IMR-90 (cell line): ENCODE measurements around the gene RBFOX1. TPM values are rescaled to one million over a fixed set of nuclear protein-coding genes. Genes with fewer than 3 reads are reported as not detected.

Experiments
- ATAC-seq: fragments of 200-7000 bp; cut with Tn5 transposase; 2 replicates; pipeline ENCODE4 v1.9.1; 2020; ENCODE audit warnings: low read depth, mild to moderate bottlenecking, moderate library complexity
- BruUV-seq: library from RNA; stranded (reverse); fragments of 400-500 nt; replicated peaks from 2 replicates; lab custom pipeline; 2021; lab: Mats Ljungman, UMichigan
- CTCF ChIA-PET: fragments of 300-600 bp; formaldehyde crosslinking; extraction: SDS; loops from one replicate; lab custom pipeline; 2021; ENCODE audit warnings: antibody characterized with exemption; lab: Yijun Ruan, JAX
- POLR2A ChIA-PET: fragments of 300-600 bp; sonication (Branson Sonifier 250); formaldehyde crosslinking; loops from one replicate; lab custom pipeline; 2022; ENCODE audit warnings: antibody characterized with exemption; ENCODE audit not compliant: unreplicated experiment; lab: Charles Lee
- DNase-seq: peaks from one replicate; pipeline ENCODE4 v3.0.0; 2013
- H2AFZ ChIP-seq: replicated peaks from 2 replicates; pipeline ENCODE3; 2013; ENCODE audit warnings: low read length, mild to moderate bottlenecking; ENCODE audit not compliant: poor library complexity
- H2AK5ac ChIP-seq: 2 replicates; pipeline ENCODE4 v1.6.1; 2013; ENCODE audit warnings: low read depth, low read length, inconsistent platforms
- H2AK9ac ChIP-seq: replicated peaks from 2 replicates; pipeline ENCODE3; 2013; ENCODE audit warnings: mild to moderate bottlenecking, low read depth, low read length, moderate library complexity; ENCODE audit not compliant: poor library complexity
- H2BK120ac ChIP-seq: 2 replicates; pipeline ENCODE4 v1.6.1; 2013; ENCODE audit warnings: low read depth, low read length, inconsistent platforms
- H2BK15ac ChIP-seq: 3 replicates; pipeline ENCODE4 v1.6.1; 2013; ENCODE audit warnings: low read depth, low read length, inconsistent platforms
- H2BK20ac ChIP-seq: 2 replicates; pipeline ENCODE4 v1.6.1; 2013; ENCODE audit warnings: low read depth, mild to moderate bottlenecking, inconsistent platforms, low read length, moderate library complexity
- H2BK5ac ChIP-seq: 2 replicates; pipeline ENCODE4 v1.6.1; 2013; ENCODE audit warnings: mild to moderate bottlenecking, low read depth, low read length, inconsistent platforms; ENCODE audit not compliant: poor library complexity, severe bottlenecking
- H3K14ac ChIP-seq: replicated peaks from 2 replicates; pipeline ENCODE4 v1.6.1; 2013; ENCODE audit warnings: low read depth, low read length, inconsistent platforms
- H3K18ac ChIP-seq: 2 replicates; pipeline ENCODE4 v1.6.1; 2013; ENCODE audit warnings: low read depth, low read length, control low read depth
- H3K23ac ChIP-seq: 2 replicates; pipeline ENCODE4 v1.6.1; 2013; ENCODE audit warnings: low read depth, low read length, inconsistent platforms
- H3K27ac ChIP-seq: 2 replicates; pipeline ENCODE4 v1.5.1; 2013; ENCODE audit warnings: mild to moderate bottlenecking, control low read depth, low read length; ENCODE audit not compliant: insufficient read depth
- H3K27me3 ChIP-seq: 2 replicates; pipeline ENCODE4 v1.6.1; 2013; ENCODE audit warnings: low read length; ENCODE audit not compliant: control insufficient read depth, insufficient read depth
- H3K36me3 ChIP-seq: 2 replicates; pipeline ENCODE4 v1.6.1; 2013; ENCODE audit warnings: low read length, mixed read lengths; ENCODE audit not compliant: control insufficient read depth, insufficient read depth
- H3K4ac ChIP-seq: 2 replicates; pipeline ENCODE4 v1.6.1; 2013; ENCODE audit warnings: low read depth, low read length, inconsistent platforms
- H3K4me1 ChIP-seq: 2 replicates; pipeline ENCODE4 v1.6.1; 2013; ENCODE audit warnings: low read length, mixed read lengths; ENCODE audit not compliant: control insufficient read depth, insufficient read depth
- H3K4me2 ChIP-seq: 2 replicates; pipeline ENCODE4 v1.6.1; 2013; ENCODE audit warnings: low read depth, mild to moderate bottlenecking, control low read depth, low read length, moderate library complexity
- H3K4me3 ChIP-seq: 2 replicates; pipeline ENCODE4 v1.5.1; 2013; ENCODE audit warnings: low read depth, mild to moderate bottlenecking, control low read depth, low read length, moderate library complexity; ENCODE audit not compliant: insufficient read depth
- H3K56ac ChIP-seq: 2 replicates; pipeline ENCODE4 v1.6.1; 2013; ENCODE audit warnings: low read length, inconsistent platforms; ENCODE audit not compliant: insufficient read depth; ENCODE audit errors: extremely low read depth
- H3K79me1 ChIP-seq, 2 experiments: 2 replicates each; pipeline ENCODE4 v1.6.1; 2013; ENCODE audit warnings: low read length in 2 of 2, inconsistent platforms in 1 of 2, low read depth in 1 of 2
- H3K9ac ChIP-seq: 2 replicates; pipeline ENCODE4 v1.6.1; 2013; ENCODE audit warnings: low read depth, low read length, control low read depth
- H3K9me1 ChIP-seq: 2 replicates; pipeline ENCODE4 v1.6.1; 2013; ENCODE audit warnings: low read length, inconsistent platforms; ENCODE audit not compliant: insufficient read depth
- H3K9me3 ChIP-seq: 2 replicates; pipeline ENCODE4 v1.6.1; 2013; ENCODE audit warnings: low read length; ENCODE audit not compliant: control insufficient read depth, insufficient read depth
- H4K20me1 ChIP-seq: 2 replicates; pipeline ENCODE4 v1.6.1; 2013; ENCODE audit warnings: low read length, inconsistent platforms; ENCODE audit not compliant: insufficient read depth
- H4K5ac ChIP-seq: 2 replicates; pipeline ENCODE4 v1.6.1; 2013; ENCODE audit warnings: mild to moderate bottlenecking, low read depth, low read length, control low read depth
- H4K8ac ChIP-seq, 2 experiments: 2 replicates each; pipeline ENCODE4 v1.6.1; 2013; ENCODE audit warnings: low read depth in 2 of 2, low read length in 2 of 2, control low read depth in 1 of 2, inconsistent platforms in 1 of 2
- H4K91ac ChIP-seq: 2 replicates; pipeline ENCODE4 v1.6.1; 2013; ENCODE audit warnings: low read depth, low read length, inconsistent platforms; ENCODE audit not compliant: insufficient read depth
- BHLHE40 ChIP-seq: fragments of 150-350 bp; IDR thresholded peaks from 2 replicates; pipeline ENCODE4 v1.6.1; 2016; ENCODE audit warnings: mild to moderate bottlenecking, low read depth, low read length
- CEBPB ChIP-seq: IDR thresholded peaks from 2 replicates; pipeline ENCODE4 v1.6.1; 2012; ENCODE audit warnings: low read depth, low read length, improper control_type of control experiment
- CHD1 ChIP-seq: IDR thresholded peaks from 2 replicates; pipeline ENCODE4 v1.6.1; 2012; ENCODE audit warnings: low read depth, low read length, improper control_type of control experiment
- CTCF ChIP-seq: conservative IDR thresholded peaks from 2 replicates; pipeline ENCODE4 v1.5.1; 2012; ENCODE audit warnings: mild to moderate bottlenecking, low read depth, low read length, improper control_type of control experiment
- ELK1 ChIP-seq: fragments of 150-350 bp; IDR thresholded peaks from 2 replicates; pipeline ENCODE4 v1.6.1; 2016; ENCODE audit warnings: low read depth, mild to moderate bottlenecking, low read length, moderate library complexity, borderline replicate concordance
- FOS ChIP-seq: fragments of 150-350 bp; IDR thresholded peaks from 2 replicates; pipeline ENCODE4 v1.6.1; 2016; ENCODE audit warnings: low read depth, low read length
- MAFK ChIP-seq: IDR thresholded peaks from 2 replicates; pipeline ENCODE4 v1.6.1; 2012; ENCODE audit warnings: low read depth, low read length, improper control_type of control experiment
- MAZ ChIP-seq: IDR thresholded peaks from 2 replicates; pipeline ENCODE4 v1.6.1; 2012; ENCODE audit warnings: low read depth, mild to moderate bottlenecking, low read length, improper control_type of control experiment, moderate library complexity, borderline replicate concordance
- MXI1 ChIP-seq: IDR thresholded peaks from 2 replicates; pipeline ENCODE4 v1.6.1; 2012; ENCODE audit warnings: low read depth, mild to moderate bottlenecking, low read length, moderate library complexity, borderline replicate concordance
- NFE2L2 ChIP-seq: fragments of 150-350 bp; IDR thresholded peaks from 2 replicates; pipeline ENCODE4 v1.6.1; 2016; ENCODE audit warnings: low read depth, mild to moderate bottlenecking, low read length
- POLR2A ChIP-seq: IDR thresholded peaks from 2 replicates; pipeline ENCODE4 v1.6.1; 2012; ENCODE audit warnings: mild to moderate bottlenecking, low read depth, low read length
- RAD21 ChIP-seq: IDR thresholded peaks from 2 replicates; pipeline ENCODE4 v1.6.1; 2012; ENCODE audit warnings: low read length, improper control_type of control experiment
- RCOR1 ChIP-seq: IDR thresholded peaks from 2 replicates; pipeline ENCODE4 v1.6.1; 2012; ENCODE audit warnings: mild to moderate bottlenecking, low read length, improper control_type of control experiment; ENCODE audit not compliant: insufficient replicate concordance
- RFX5 ChIP-seq: IDR thresholded peaks from 2 replicates; pipeline ENCODE4 v1.8.0; 2012; ENCODE audit warnings: low read depth, mild to moderate bottlenecking, low read length, moderate library complexity
- SMC3 ChIP-seq: fragments of 150-350 bp; IDR thresholded peaks from 2 replicates; pipeline ENCODE4 v1.6.1; 2016; ENCODE audit warnings: low read depth, mild to moderate bottlenecking, antibody characterized with exemption, low read length, moderate library complexity
- USF2 ChIP-seq: fragments of 150-350 bp; IDR thresholded peaks from 2 replicates; pipeline ENCODE4 v1.6.1; 2017; ENCODE audit warnings: mild to moderate bottlenecking, antibody characterized with exemption, low read length, low read depth
- WGBS, 2 experiments: methylation state at CpG; one replicate each; pipeline versions ENCODE4 v1.1.5 to v1.1.7; 2013; ENCODE audit warnings: missing lambda C conversion rate in 2 of 2; ENCODE audit not compliant: insufficient read length in 1 of 2; ENCODE audit errors: extremely low coverage in 2 of 2; 5-methylcytosine and 5-hydroxymethylcytosine counted together
- dilution Hi-C: fragments of 300-500 bp; cut with HindIII; formaldehyde crosslinking; loops from one replicate; pipeline ENCODE4 v1.14.3; 2018; ENCODE audit warnings: low sequenced_read_pairs; ENCODE audit not compliant: unreplicated experiment
- in situ Hi-C: fragments of 300-500 bp; cut with MboI; formaldehyde crosslinking; loops from 3 replicates; pipeline ENCODE4 v1.14.3; 2019; ENCODE audit warnings: low sequenced_read_pairs, inconsistent platforms, mixed read lengths
- intact Hi-C: fragments of 100-400 bp; cut with micrococcal nuclease; formaldehyde crosslinking; loops from 2 replicates; pipeline ENCODE4 v1.10.0; 2022
- polyA plus RNA-seq, 3 experiments: library from polyadenylated mRNA; depleted of rRNA; stranded (reverse); fragments of >200 nt; gene quantifications; 2 replicates each; pipeline ENCODE4 v1.2.3, GENCODE V29; 2012; ENCODE audit warnings: low replicate concordance in 1 of 3
- total RNA-seq: library from RNA; depleted of rRNA; stranded (reverse); fragments of >200 nt; gene quantifications from 2 replicates; pipeline ENCODE4 v1.2.3, GENCODE V29; 2012

RBFOX1 gene
- total and polyA plus RNA-seq, 2 of the 4 experiments (the other 2 are of a cell fraction), result not detected

- Histone ChIP-seq H3K9me1 (no peaks in the 10 kb centered on the region), H3K9ac (no peak overlapping the region), H3K36me3 (no peaks in the 10 kb centered on the region), H3K56ac (no peak overlapping the region), H3K14ac (no peak overlapping the region), H2BK5ac (no peak overlapping the region), H2BK20ac (no peak overlapping the region), H4K20me1 (no peaks in the 10 kb centered on the region), H4K5ac (no peak overlapping the region), H3K79me1 (no peaks in the 10 kb centered on the region), H3K4ac (no peak overlapping the region), H3K18ac (no peak overlapping the region), H2AFZ (no peak overlapping the region), H4K8ac (no peak overlapping the region), H3K27ac (no peak overlapping the region), H3K4me1 (no peaks in the 10 kb centered on the region), H3K4me3 (no peak overlapping the region), H3K23ac (no peak overlapping the region), H2BK120ac (no peak overlapping the region), H2AK5ac (no peak overlapping the region), H3K9me3 (peaks cover 15% of the 10 kb centered on the region), H3K27me3 (no peaks in the 10 kb centered on the region), H2AK9ac (peak overlapping the region; percentile 24), H2BK15ac (no peak overlapping the region), H3K4me2 (no peak overlapping the region), H4K91ac (no peak overlapping the region)
- in situ Hi-C loops (no loop called here), intact Hi-C loops (no loop called here), dilution Hi-C loops (no loop called here)
- POLR2A ChIA-PET, result no interaction called here
- no peak for DNase-seq
- BruUV-seq, result no TSS peak
- TF ChIP-seq NFE2L2 (no peak), SMC3 (no peak), POLR2A (no peak), CTCF (no peak), RAD21 (no peak), CHD1 (no peak), CEBPB (no peak), MXI1 (no peak), RCOR1 (no peak), USF2 (no peak), MAFK (no peak), MAZ (no peak), RFX5 (no peak), ELK1 (no peak), FOS (no peak), BHLHE40 (no peak)
- no peak for ATAC-seq
- 32% methylated on average over 5 of the region's 7 CpGs; no CpG with 5 or more reads in 1 of the 2 experiments for WGBS, 2 experiments
- CTCF ChIA-PET, result no interaction called here
Observed at GRCh38 chr16:7744546-7745264, 412.1 kb downstream of the RBFOX1 start.
